Measurements from ENCODE around the gene SMC3. TPM values are rescaled to one million over a fixed set of nuclear protein-coding genes. Genes with fewer than 3 reads are reported as not detected.

The SMC3 gene
- total and polyA plus RNA-seq, 2 of the 4 experiments (the other 2 are of a cell fraction), result 15.0 to 15.2 TPM

DNA sequence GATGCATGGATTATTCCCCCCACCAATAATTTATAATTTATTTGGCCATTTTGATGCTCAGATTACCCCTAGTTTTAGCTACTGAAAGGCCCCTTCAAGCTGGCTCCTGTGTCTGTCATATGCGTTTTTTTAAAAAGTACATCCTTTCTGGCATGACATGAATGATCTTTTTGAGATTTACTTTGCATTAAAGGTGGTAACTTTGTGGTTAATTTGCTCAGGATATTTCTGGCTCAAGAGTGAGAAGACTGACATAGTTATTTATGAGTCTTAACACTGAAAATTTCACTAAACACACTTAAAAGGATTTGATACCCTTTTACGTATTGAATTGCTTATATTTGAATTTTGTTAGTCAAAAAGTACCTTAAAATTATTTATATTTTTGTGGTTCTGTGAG, 5.4 kb downstream of the SMC3 start:
- Histone ChIP-seq H3K27ac (ENCODE audit: insufficient read depth, low read length) (no peak overlapping the region), H4K5ac (ENCODE audit: low read depth, low read length) (no peak overlapping the region), H3K36me3 (ENCODE audit: control insufficient read depth, insufficient read depth, low read length) (peaks cover 6% of the 10 kb centered on the region), H3K9me3 (ENCODE audit: control insufficient read depth, insufficient read depth, low read length) (no peaks in the 10 kb centered on the region), H3K23ac (ENCODE audit: low read depth, low read length) (no peak overlapping the region), H2BK15ac (ENCODE audit: low read depth, low read length) (no peak overlapping the region), H3K79me1 (ENCODE audit: low read depth in 1 of 2, low read length in 2 of 2) (peaks cover 12 to 46% of the 10 kb centered on the region in 2 experiments), H2AFZ (replicated peaks; ENCODE audit: low read length, poor library complexity) (no peak overlapping the region), H3K9me1 (ENCODE audit: insufficient read depth, low read length) (peaks cover 9% of the 10 kb centered on the region), H3K18ac (ENCODE audit: low read depth, low read length) (no peak overlapping the region), H3K9ac (ENCODE audit: low read depth, low read length) (no peak overlapping the region), H3K4me3 (ENCODE audit: insufficient read depth, low read depth, low read length) (no peak overlapping the region), H2BK20ac (ENCODE audit: low read depth, low read length) (no peak overlapping the region), H2BK120ac (ENCODE audit: low read depth, low read length) (no peak overlapping the region), H3K27me3 (ENCODE audit: control insufficient read depth, insufficient read depth, low read length) (no peaks in the 10 kb centered on the region), H3K4me2 (ENCODE audit: low read depth, low read length) (no peak overlapping the region), H4K91ac (ENCODE audit: insufficient read depth, low read depth, low read length) (no peak overlapping the region), H3K4ac (ENCODE audit: low read depth, low read length) (no peak overlapping the region), H2AK9ac (replicated peaks; ENCODE audit: low read depth, low read length, poor library complexity) (no peak overlapping the region), H3K56ac (ENCODE audit: extremely low read depth, insufficient read depth, low read length) (no peak overlapping the region), H4K8ac (ENCODE audit: low read depth in 2 of 2, low read length in 2 of 2) (no peak overlapping the region), H3K4me1 (ENCODE audit: control insufficient read depth, insufficient read depth, low read length) (peaks cover 4% of the 10 kb centered on the region; the same call in 1 of the 2 replicates), H2BK5ac (ENCODE audit: low read depth, low read length, poor library complexity, severe bottlenecking) (no peak overlapping the region), H4K20me1 (ENCODE audit: insufficient read depth, low read length) (peaks cover 14% of the 10 kb centered on the region; the same call in 1 of the 2 replicates), H2AK5ac (ENCODE audit: low read depth, low read length) (no peak overlapping the region), H3K14ac (replicated peaks; ENCODE audit: low read depth, low read length) (no peak overlapping the region)
- ATAC-seq (ENCODE audit: low read depth) (no peak), DNase-seq (no peak)
- intact Hi-C loops (cut with micrococcal nuclease), result loop anchor here (10.0 kb wide), 1 partner anchor 438 kb away; no protein-coding TSS in a partner anchor
- CTCF ChIA-PET, result no interaction called here
- WGBS, 2 experiments (ENCODE audit: extremely low coverage in 2 of 2, insufficient read length in 1 of 2), result 80% methylated on average over 1 of the region's 2 CpGs; no CpG with 5 or more reads in 1 of the 2 experiments
- POLR2A ChIA-PET (ENCODE audit: unreplicated experiment), result no interaction called here
- in situ Hi-C loops (cut with MboI; ENCODE audit: low sequenced_read_pairs), result loop anchor here (25.0 kb wide), 1 partner anchor 661 kb away; the partner anchor contains the start of gene XPNPEP1
- BruUV-seq (replicated peaks), result no TSS peak
- TF ChIP-seq RCOR1 (IDR thresholded peaks at IDR 0.05; ENCODE audit: insufficient replicate concordance, low read length), result no peak
- no peak for TF ChIP-seq RAD21 (IDR thresholded peaks at IDR 0.05; ENCODE audit: low read length)
- no peak for TF ChIP-seq NFE2L2 (IDR thresholded peaks at IDR 0.05; ENCODE audit: low read depth, low read length)
- no peak for TF ChIP-seq USF2 (IDR thresholded peaks at IDR 0.05; ENCODE audit: low read depth, low read length)
- TF ChIP-seq, protein P1, sequence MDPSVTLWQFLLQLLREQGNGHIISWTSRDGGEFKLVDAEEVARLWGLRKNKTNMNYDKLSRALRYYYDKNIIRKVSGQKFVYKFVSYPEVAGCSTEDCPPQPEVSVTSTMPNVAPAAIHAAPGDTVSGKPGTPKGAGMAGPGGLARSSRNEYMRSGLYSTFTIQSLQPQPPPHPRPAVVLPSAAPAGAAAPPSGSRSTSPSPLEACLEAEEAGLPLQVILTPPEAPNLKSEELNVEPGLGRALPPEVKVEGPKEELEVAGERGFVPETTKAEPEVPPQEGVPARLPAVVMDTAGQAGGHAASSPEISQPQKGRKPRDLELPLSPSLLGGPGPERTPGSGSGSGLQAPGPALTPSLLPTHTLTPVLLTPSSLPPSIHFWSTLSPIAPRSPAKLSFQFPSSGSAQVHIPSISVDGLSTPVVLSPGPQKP (IDR thresholded peaks at IDR 0.05; ENCODE audit: borderline replicate concordance, low read depth, low read length), result no peak
- TF ChIP-seq SMC3 (IDR thresholded peaks at IDR 0.05; ENCODE audit: low read depth, low read length), result no peak
- TF ChIP-seq MAZ (IDR thresholded peaks at IDR 0.05; ENCODE audit: borderline replicate concordance, low read depth, low read length), result no peak
- TF ChIP-seq MXI1 (IDR thresholded peaks at IDR 0.05; ENCODE audit: borderline replicate concordance, low read depth, low read length), result no peak
- no peak for TF ChIP-seq POLR2A (IDR thresholded peaks at IDR 0.05; ENCODE audit: low read depth, low read length)
- TF ChIP-seq CTCF (conservative IDR thresholded peaks at IDR 0.05; ENCODE audit: low read depth, low read length), result no peak
- TF ChIP-seq CEBPB (IDR thresholded peaks at IDR 0.05; ENCODE audit: low read depth, low read length), result no peak
- no peak for TF ChIP-seq FOS (IDR thresholded peaks at IDR 0.05; ENCODE audit: low read depth, low read length)
- TF ChIP-seq CHD1 (IDR thresholded peaks at IDR 0.05; ENCODE audit: low read depth, low read length), result no peak
- TF ChIP-seq RFX5 (IDR thresholded peaks at IDR 0.05; ENCODE audit: low read depth, low read length), result no peak
- no peak for TF ChIP-seq BHLHE40 (IDR thresholded peaks at IDR 0.05; ENCODE audit: low read depth, low read length)
- no peak for TF ChIP-seq MAFK (IDR thresholded peaks at IDR 0.05; ENCODE audit: low read depth, low read length)
- dilution Hi-C loops (cut with HindIII; ENCODE audit: low sequenced_read_pairs, unreplicated experiment), result no loop called here
